Measurements from ENCODE around the gene ANLN.
"Not testable (repeated sequence)": the region's sequence is repeated elsewhere in the genome, so short reads cannot be mapped to it uniquely, and the experiment has no call there.

ANLN gene

GRCh38 chr7:36496576-36496975 lies 106.9 kb downstream of the ANLN start:
- Histone ChIP-seq H3K9me3 (no peaks in the 10 kb centered on the region), H3K27me3 (ENCODE audit: low read depth) (peaks cover 6% of the 10 kb centered on the region; the same call in 1 of the 2 replicates), H3K4me1 (no peaks in the 10 kb centered on the region), H3K4me3 (no peak overlapping the region), H3K36me3 (replicated peaks) (no peaks in the 10 kb centered on the region)
- in situ Hi-C loops (cut with MboI; ENCODE audit: low sequenced_read_pairs) = loop anchor here (25.0 kb wide), 1 partner anchor 466 kb away; no protein-coding TSS in a partner anchor
- DNase-seq (ENCODE audit: low spot score in 2 of 2) = no peak

- in situ Hi-C loops (cut with MboI; ENCODE audit: low sequenced_read_pairs) = loop anchor here (25.0 kb wide), 1 partner anchor 465 kb away; no protein-coding TSS in a partner anchor
- H3K4me3 ChIP-seq; H3K27me3 ChIP-seq (ENCODE audit: low read depth); H3K9me3 ChIP-seq; DNase-seq (ENCODE audit: low spot score in 2 of 2); H3K36me3 ChIP-seq (replicated peaks); H3K4me1 ChIP-seq: not testable (repeated sequence)
Observed at GRCh38 chr7:36497176-36497575, 107.5 kb downstream of the ANLN start.

GRCh38 chr7:36497775-36498174 lies 108.1 kb downstream of the ANLN start:
- DNase-seq (ENCODE audit: low spot score in 2 of 2) = no peak
- in situ Hi-C loops (cut with MboI; ENCODE audit: low sequenced_read_pairs) = loop anchor here (25.0 kb wide), 1 partner anchor 465 kb away; no protein-coding TSS in a partner anchor
- H3K4me3 ChIP-seq = no peak overlapping the region
- H3K36me3 ChIP-seq (replicated peaks) = no peaks in the 10 kb centered on the region
- no peaks in the 10 kb centered on the region for H3K4me1 ChIP-seq
- H3K27me3 ChIP-seq (ENCODE audit: low read depth) = 0 out of 2 replicates have a peak, but pooled peaks cover 2% of the 10 kb centered on the region
- H3K9me3 ChIP-seq = no peaks in the 10 kb centered on the region

Measured in HAP-1 (cell line).